GOT3 (cell line): Measurements from ENCODE around the gene WNT1.

Experiments used
- DNase-seq: peaks from one replicate; lab custom pipeline; 2025; ENCODE audit warnings: mixed read lengths; lab: John Stamatoyannopoulos, UW

The WNT1 gene

DNA sequence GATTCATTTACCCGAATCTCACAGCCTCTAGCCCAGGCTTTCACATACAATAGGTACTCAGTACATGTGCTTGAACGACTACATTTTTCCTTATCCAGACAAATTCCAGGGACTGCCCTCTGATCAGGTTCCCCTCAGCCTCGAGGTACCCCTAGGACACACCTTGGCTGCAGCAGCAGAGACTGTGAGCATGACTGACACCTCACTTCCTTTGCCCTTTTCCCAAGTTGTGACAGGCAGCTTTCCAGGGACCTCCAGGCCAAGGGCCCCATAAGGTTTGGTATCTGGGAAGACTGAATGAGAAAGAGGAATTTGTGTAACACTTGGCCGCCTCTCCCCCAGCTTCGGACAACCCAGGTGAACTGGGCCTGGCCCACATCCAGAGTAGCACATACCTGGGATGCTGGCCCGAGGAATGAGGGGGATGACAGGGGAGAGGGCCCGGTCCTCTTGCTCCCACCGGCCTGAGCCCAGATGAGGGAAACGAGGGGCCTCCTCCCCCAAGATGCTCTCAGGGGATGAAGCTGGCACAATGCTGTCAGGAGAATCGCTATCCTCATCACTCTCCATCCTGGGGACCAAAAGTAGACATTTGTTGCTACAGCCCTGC lies 50.6 kb downstream of the WNT1 start:
- DNase-seq, result no peak

DNA sequence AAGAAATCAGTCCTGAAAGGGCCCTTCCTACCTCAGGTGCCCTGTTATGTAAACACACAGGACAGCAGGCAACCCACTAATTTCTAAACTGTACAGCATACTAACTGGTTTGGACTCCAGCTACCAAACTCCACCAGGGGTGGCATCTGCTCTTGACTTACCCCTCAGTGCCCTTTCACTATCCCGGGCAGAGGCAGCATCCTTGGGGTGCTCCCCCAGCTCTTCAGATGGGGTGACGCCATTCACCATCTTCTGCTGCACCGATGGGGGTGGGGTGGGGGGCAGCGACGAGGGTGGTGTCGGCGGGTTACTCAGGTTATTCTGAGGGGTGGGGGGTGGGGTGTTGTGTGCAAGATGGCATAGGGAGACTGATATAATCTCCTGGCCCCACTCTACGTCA lies 52.0 kb downstream of the WNT1 start:
- DNase-seq, result no peak

DNA sequence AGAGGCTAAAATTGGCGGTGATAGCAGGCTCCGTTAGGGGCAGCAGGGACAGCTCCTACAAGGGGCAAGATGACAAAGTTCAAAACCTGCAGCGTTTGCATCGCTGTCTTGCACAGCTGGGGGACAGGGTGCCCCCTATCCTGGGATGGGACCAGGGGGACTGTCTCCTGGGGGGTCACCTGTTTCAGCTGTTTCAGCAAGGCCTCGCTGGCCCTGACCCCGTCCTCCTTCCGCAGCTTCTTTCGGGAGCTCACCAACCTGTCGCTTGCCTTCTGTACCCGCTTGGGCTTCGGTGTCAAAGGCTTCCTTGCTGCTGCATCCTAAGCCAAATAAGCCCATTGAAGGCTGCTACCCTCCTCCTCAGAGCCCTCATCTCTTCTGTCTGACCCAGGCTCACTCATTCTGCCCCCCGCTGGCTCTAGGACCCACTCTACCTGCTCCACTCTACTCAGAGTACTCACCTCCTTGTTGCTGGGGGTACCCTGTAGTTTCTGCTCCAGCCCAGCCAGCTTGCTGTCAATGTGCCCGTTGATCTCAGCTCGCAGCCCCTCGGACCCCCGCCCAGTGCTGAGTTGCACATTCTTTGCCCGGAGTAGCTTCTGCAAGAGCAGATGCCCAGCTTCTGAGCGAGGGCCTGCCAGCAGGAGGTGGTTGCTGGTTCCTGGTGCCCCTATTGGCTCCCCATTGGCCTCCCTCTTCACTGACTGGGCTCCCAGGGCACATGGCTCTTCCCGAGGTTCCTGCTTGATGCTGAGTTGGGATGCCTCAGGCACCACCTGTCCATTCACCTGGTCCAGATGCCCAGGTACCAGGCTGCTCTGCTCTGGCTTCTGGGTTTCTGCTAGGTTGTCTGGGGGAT lies 52.8 kb downstream of the WNT1 start:
- no peak for DNase-seq

DNA sequence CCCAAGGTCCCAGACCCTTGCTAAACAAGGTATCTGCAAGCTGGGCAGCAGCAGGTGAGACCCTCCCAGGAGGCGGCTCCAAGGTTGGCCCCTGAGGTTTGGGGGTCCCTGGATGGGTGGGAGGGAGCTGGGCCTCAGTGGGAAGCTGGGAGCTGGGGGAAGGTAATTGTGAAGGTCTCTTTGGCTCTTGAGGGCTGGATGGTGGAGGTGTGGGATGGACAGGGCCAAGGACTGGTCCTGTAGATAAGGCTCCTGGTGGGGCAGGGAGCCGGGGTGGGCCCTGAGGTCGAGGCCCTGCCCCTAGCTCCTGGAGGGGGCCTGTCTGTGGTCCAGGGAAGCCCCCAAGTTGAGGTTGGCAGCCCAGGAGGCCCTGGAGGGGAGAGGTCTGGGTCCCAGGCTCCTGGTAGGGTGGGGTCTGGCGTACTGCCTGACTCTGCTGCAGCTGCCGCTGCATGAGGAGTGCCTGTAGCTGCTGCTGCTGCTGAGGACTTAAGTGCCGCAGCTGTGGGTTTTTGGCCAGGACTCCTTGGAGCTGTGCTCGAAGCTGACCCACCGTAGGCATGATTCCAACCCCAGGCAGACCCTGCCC lies 53.5 kb downstream of the WNT1 start:
- DNase-seq, result no peak
